ENCODE results near the gene SIK3.
A peak's percentile ranks its signal among the peaks of the same experiment; 100 is the strongest.

DNA sequence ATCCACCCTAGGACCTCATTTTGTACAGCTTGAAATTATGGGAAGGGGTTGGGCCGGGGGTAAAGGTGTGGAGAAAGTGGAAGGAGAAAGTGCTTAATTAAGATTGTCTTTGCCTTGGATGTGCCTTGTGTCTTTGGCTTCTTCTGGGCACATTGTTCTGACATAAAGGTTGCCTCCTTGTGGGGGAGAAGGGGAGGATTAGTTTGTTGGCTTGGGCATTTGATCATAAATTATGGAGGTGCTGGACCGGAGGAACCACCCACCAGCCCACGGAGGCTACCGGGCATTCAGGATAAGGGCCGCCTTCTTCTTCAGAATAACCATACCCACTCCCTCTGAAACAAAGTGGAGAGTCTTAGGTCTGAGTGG is 47.1 kb upstream of the SIK3 start:
- TF ChIP-seq, protein P1, sequence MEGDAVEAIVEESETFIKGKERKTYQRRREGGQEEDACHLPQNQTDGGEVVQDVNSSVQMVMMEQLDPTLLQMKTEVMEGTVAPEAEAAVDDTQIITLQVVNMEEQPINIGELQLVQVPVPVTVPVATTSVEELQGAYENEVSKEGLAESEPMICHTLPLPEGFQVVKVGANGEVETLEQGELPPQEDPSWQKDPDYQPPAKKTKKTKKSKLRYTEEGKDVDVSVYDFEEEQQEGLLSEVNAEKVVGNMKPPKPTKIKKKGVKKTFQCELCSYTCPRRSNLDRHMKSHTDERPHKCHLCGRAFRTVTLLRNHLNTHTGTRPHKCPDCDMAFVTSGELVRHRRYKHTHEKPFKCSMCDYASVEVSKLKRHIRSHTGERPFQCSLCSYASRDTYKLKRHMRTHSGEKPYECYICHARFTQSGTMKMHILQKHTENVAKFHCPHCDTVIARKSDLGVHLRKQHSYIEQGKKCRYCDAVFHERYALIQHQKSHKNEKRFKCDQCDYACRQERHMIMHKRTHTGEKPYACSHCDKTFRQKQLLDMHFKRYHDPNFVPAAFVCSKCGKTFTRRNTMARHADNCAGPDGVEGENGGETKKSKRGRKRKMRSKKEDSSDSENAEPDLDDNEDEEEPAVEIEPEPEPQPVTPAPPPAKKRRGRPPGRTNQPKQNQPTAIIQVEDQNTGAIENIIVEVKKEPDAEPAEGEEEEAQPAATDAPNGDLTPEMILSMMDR (IDR thresholded peaks at IDR 0.05) = peak in 1 of 12 donors; percentile 13
- no peak for TF ChIP-seq POLR2A (IDR thresholded peaks at IDR 0.05)

Data from heart left ventricle (tissue), 13 donors.